GM12891 (cell line): ENCODE results near the gene NUP50.

ENCODE experiments used
- PAX5 ChIP-seq: IDR thresholded peaks from 2 replicates; pipeline ENCODE4 v1.6.1; 2011; ENCODE audit warnings: low read length, moderate library complexity, mild to moderate bottlenecking; ENCODE audit not compliant: insufficient read depth, severe bottlenecking
- POLR2A ChIP-seq: IDR thresholded peaks from 2 replicates; pipeline ENCODE4 v1.6.1; 2011; ENCODE audit warnings: low read depth, low read length, control low read depth
- POLR2AphosphoS5 ChIP-seq: IDR thresholded peaks from 2 replicates; pipeline ENCODE4 v1.6.1; 2011; ENCODE audit warnings: low read depth, low read length, control low read depth
- POU2F2 ChIP-seq: IDR thresholded peaks from 2 replicates; pipeline ENCODE4 v1.6.1; 2011; ENCODE audit warnings: low read depth, mild to moderate bottlenecking, control low read depth, low read length, moderate library complexity
- TAF1 ChIP-seq: IDR thresholded peaks from 2 replicates; pipeline ENCODE4 v1.6.1; 2011; ENCODE audit warnings: low read depth, low read length, control low read depth

GRCh38 chr22:45163099-45163450 lies 650 bp upstream of the NUP50 start:
- TF ChIP-seq POLR2A (no peak), TAF1 (no peak), POLR2AphosphoS5 (no peak), POU2F2 (no peak), PAX5 (no peak)
